Right renal pelvis (tissue), 4 donors: ENCODE results near the gene DNASE1L1. TPM values are rescaled to one million over a fixed set of nuclear protein-coding genes. Genes with fewer than 3 reads are reported as not detected.

ENCODE experiments used
- DNase-seq, 4 donors: peaks; one replicate each; pipeline ENCODE4 v3.0.0-alpha.2; 2013; ENCODE audit warnings: low read depth in 4 of 4, low spot score in 3 of 4, missing footprints in 1 of 4
- polyA plus RNA-seq, 4 donors: library from polyadenylated mRNA; unstranded; fragments of 120-200 nt; gene quantifications; one replicate each; pipeline ENCODE4 v1.2.1, GENCODE V29; 2013; ENCODE audit not compliant: insufficient read length in 4 of 4

Gene DNASE1L1
- polyA plus RNA-seq, 4 donors = 10.5 to 16.1 (median 14.1) TPM

GRCh38 chrX:154436983-154437752 is 28.1 kb upstream of the DNASE1L1 start, which contains the start of gene GDI1:
TSS of gene GDI1 (plus strand) at chrX:154437154. CDS start at chrX:154437255, 101 bp downstream.
- DNase-seq = no peak

GRCh38 chrX:154436374-154436982 is 27.4 kb upstream of the DNASE1L1 start:
- DNase-seq = no peak

- no peak for DNase-seq
Observed at GRCh38 chrX:154435171-154435733, 26.2 kb upstream of the DNASE1L1 start.

GRCh38 chrX:154434394-154435168 is 25.5 kb upstream of the DNASE1L1 start:
- DNase-seq = no peak

- no peak for DNase-seq
Observed at GRCh38 chrX:154433605-154434004, 24.6 kb upstream of the DNASE1L1 start.

- no peak for DNase-seq
Observed at GRCh38 chrX:154432210-154432609, 23.2 kb upstream of the DNASE1L1 start.

GRCh38 chrX:154431341-154431740 is 22.3 kb upstream of the DNASE1L1 start:
- DNase-seq = no peak

- DNase-seq = no peak
Observed at GRCh38 chrX:154430916-154431315, 21.9 kb upstream of the DNASE1L1 start.

GRCh38 chrX:154430479-154430878 is 21.4 kb upstream of the DNASE1L1 start:
- no peak for DNase-seq

- no peak for DNase-seq
Observed at GRCh38 chrX:154429711-154430110, 20.7 kb upstream of the DNASE1L1 start.

- peak in 3 of 4 donors; percentile 74 to 81 (median 78) for DNase-seq
Observed at GRCh38 chrX:154428176-154429171, 19.4 kb upstream of the DNASE1L1 start, which contains the start of gene ATP6AP1. TSS of gene ATP6AP1 (plus strand) at chrX:154428677. CDS start at chrX:154428693, 16 bp downstream.

- DNase-seq = no peak
Observed at GRCh38 chrX:154426916-154427770, 18.1 kb upstream of the DNASE1L1 start.

GRCh38 chrX:154420402-154420756 is 11.3 kb upstream of the DNASE1L1 start:
- DNase-seq = no peak

GRCh38 chrX:154419688-154420401 is 10.8 kb upstream of the DNASE1L1 start:
- DNase-seq = no peak

- no peak for DNase-seq
Observed at GRCh38 chrX:154419189-154419588, 10.1 kb upstream of the DNASE1L1 start.

- DNase-seq = no peak
Observed at GRCh38 chrX:154417157-154417556, 8.1 kb upstream of the DNASE1L1 start.

- no peak for DNase-seq
Observed at GRCh38 chrX:154413142-154413541, 4.1 kb upstream of the DNASE1L1 start.

- no peak for DNase-seq
Observed at GRCh38 chrX:154412468-154412867, 3.4 kb upstream of the DNASE1L1 start.
